GM21515 (cell line): ENCODE data around the gene KIR2DL3.
"Not testable (repeated sequence)": the region's sequence is repeated elsewhere in the genome, so short reads cannot be mapped to it uniquely, and the experiment has no call there.

Source experiments
- ATAC-seq: cut with Tn5 transposase; IDR thresholded peaks from one replicate; pipeline ENCODE4 v1.9.1; 2021; ENCODE audit not compliant: unreplicated experiment

Gene KIR2DL3

DNA sequence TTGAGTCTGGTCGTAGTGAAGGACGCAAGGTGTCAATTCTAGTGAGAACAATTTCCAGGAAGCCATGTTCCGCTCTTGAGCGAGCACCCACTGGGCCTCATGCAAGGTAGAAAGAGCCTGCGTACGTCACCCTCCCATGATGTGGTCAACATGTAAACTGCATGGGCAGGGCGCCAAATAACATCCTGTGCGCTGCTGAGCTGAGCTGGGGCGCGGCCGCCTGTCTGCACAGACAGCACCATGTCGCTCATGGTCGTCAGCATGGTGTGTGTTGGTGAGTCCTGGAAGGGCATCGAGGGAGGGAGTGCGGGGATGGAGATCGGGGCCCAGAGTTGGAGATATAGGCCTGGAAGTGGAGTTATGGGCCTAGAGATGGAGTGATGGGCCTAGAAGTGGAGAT, at the start of gene KIR2DL3:
Gene KIR2DL3 (plus strand): TSS at position 208 of the 400 bp plus-strand sequence. CDS start 33 bp downstream, at position 241.
- not testable (repeated sequence) for ATAC-seq

DNA sequence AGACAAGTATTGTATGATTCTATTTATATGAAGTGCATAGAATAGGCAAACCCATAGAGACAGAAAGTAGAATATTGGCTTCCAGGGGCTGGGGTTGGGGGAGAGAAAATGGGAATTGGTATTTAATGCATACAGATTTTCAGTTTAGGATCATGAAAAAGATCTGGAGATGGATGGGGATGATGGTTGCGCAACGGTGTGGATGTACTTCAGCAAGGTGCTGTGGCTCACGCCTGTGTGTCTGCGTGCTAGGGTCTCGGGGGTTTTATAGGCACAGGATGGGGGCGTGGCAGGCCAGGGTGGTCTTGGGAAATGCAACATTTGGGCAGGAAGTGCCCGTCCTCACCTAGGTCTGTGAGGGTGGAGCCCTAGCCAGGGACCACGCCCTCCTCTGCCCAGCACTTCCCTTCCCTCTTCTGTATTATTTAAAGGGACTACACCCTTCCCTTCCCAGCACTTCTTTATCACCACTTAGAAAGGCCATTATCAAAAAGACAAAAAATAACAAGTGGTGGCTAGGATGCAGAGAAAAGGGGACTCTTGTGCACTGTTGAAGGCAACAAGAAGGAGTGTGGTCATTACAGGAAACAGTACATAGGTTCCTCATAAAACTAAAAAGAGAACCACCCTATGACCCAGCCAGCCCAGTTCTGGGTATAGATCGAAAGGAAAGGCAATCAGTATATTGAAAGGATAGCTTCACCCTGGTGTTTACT, 46.6 kb upstream of the KIR2DL3 start:
- ATAC-seq = no peak

DNA sequence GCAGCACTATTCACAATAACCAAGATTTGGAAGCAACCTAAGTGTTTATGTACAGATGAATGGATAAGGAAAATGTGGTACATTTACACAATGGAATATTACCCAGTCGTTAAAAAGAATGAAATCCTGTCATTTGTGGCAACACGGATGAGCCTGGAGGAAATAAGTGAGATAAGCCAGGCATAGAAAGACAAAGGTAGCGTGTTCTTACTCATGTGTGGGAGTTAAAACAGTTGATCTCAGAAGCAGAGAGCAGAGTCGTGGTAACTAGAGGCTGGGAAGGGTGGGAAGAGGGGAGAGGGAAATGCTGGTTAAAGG, 46.1 kb upstream of the KIR2DL3 start:
- no peak for ATAC-seq

DNA sequence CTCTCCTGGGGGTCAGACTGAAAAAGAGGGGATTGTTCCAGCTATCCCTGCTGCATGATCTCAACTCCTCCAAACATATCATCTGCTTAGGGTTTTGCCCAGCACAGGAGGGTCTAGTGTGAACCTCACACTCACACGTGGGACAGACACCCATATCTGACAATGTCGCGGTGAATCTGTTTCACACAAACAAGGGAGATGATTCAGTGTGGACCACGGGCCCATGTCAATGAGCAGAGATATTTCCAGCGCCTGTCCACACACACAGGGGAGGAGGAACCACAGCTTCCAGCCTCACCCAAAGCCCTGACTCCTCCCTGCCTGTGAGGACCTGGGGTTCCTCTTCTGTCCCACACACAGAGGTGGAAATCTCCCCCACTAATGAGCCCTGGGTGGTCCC, 43.7 kb upstream of the KIR2DL3 start:
- ATAC-seq = no peak

DNA sequence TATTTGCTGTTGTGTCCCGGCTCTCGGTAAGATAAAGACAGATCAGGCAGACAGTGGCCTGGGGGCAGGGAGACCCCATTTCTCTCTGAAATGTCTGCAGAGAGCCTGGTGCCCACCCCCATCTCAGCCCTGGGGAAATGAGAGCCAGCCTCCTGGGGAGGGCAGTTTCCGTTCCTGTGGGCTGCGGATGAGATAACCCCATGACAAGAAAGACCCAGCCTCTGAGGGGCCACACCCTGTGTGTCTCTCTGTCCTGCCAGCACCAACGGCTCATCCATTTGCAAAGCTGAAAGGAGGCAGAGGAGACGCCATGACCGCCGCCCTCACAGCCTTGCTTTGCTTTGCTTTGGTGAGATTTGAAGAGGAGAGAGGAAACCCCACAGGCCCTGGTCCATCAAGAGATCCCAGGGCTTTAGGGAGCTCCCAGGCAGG, 42.2 kb upstream of the KIR2DL3 start:
- no peak for ATAC-seq

DNA sequence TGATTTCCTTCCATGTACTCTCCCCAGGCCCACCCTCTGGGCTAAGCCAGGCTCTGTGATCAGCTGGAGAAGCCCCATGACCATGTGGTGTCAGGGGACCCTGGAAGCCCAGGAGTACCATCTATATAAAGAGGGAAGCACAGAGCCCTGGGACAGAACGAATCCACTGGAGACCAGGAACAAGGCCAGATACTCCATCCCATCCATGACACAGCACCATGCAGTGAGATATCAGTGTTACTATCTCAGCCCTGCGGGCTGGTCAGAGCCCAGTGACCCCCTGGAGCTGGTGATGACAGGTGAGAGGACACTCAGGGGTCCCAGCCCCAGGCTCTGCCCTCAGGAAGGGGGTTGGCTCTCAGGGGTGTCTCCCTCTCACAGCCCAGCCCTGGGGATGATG, 41.5 kb upstream of the KIR2DL3 start:
- ATAC-seq = no peak

DNA sequence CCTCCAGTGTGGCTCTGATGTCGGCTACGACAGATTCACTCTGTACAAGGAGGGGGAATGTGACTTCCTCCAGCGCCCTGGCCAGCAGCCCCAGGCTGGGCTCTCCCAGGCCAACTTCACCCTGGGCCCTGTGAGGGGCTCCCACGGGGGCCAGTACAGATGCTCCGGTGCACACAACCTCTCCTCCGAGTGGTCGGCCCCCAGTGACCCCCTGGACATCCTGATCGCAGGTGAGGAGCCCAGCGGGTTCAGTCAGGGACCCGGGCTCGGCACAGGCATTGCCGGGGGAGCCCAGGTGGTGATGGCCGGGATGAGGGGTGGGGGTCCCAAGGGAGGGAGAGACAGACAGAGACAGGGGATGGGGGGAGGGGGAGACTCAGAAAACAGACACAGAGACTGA, 40.6 kb upstream of the KIR2DL3 start:
- not testable (repeated sequence) for ATAC-seq

DNA sequence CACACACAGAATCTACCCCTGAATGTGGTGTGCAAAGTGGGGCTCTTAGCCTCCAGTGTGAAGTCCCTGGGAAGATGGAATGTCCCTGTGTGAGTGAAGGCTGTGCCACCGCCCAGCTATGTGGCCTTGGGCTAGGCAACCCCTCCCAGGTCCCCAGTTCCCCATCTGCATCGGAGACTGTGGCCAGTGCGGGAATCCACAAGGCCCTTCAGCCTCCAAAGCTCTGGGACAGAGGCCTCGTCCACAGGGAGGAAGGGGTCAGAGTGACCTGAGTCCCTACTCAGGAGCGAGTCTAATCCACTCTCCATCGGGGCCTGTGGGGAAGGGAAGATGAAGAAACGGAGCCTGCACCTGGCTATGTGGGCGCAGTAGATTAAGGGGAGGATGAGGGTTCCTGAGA, 33.4 kb upstream of the KIR2DL3 start:
- ATAC-seq = no peak

DNA sequence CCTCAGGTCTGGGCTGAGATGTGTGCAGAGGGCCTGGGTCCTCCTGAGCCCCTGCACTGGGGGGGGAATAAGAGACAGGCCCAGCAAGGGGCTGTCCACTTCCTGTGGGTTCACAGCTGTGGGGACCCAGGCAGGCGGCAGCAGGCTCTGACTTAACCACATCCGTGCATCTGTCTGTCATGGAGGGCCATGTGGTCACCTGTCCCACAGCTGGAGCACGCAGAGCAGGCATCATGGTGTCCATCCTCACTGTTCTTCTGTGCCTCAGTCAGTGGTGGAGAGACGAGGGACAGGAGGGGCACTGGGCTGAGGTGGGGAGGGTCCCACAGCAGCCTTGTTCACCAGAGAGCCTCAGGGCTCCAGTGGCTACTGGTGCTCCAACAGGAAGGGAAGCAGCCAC, 30.4 kb upstream of the KIR2DL3 start:
- ATAC-seq = no peak

DNA sequence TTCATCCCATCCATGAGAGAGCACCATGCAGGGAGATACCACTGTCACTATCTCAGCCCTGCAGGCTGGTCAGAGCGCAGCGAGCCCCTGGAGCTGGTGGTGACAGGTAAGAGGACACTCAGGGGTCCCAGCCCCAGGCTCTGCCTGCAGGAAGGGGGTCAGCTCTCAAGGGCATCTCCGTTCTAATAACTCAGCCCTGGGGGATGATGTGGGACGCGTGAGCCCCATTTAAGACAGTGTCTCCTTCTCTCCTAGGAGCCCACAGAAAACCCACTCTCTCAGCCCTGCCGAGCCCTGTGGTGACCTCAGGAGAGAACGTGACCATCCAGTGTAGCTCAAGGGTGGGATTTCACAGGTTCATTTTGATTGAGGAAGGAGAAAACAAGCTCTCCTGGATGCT, 29.5 kb upstream of the KIR2DL3 start:
- ATAC-seq = no peak

DNA sequence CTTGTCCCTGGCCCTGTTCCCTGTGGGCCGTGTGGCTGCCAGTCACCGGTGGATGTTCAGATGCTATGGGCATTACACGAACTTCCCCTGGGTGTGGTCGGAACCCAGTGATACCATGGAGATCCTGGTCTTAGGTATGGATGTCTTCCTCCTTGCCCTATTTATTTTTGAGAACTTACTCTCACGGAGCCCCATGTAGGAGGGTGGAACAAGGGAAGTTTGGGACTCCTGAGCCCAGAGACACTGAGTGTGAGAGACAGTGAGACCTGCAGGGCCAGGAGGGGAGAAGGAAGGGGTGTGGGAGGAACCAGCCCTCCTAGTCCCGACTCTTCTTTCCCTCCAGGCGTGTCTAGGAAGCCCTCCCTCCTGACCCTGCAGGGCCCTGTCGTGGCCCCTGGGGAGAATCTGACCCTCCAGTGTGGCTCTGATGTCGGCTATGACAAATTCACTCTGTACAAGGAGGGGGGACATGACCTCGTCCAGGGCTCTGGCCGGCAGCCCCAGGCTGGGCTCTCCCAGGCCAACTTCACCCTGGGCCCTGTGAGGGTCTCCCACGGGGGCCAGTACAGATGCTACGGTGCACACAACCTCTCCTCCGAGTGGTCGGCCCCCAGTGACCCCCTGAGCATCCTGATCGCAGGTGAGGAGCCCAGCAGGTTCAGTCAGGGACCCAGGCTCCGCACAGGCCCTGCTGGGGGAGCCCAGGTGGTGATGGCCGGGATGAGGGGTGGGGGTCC, 28.9 kb upstream of the KIR2DL3 start:
- no peak for ATAC-seq

DNA sequence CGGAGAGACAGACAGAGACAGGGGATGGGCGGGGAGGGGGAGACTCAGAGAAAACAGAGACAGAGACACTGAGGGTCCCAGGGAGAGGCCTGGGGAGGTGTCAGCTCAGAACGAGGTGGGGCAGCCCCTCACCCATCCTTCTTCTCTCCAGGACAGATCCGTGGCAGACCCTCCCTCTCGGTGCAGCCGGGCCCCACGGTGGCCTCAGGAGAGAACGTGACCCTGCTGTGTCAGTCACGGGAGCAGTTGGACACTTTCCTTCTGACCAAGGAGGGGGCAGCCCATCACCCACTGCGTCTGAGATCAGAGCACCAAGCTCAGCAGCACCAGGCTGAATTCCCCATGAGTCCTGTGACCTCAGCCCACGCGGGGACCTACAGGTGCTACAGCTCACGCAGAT, 28.4 kb upstream of the KIR2DL3 start:
- not testable (repeated sequence) for ATAC-seq

DNA sequence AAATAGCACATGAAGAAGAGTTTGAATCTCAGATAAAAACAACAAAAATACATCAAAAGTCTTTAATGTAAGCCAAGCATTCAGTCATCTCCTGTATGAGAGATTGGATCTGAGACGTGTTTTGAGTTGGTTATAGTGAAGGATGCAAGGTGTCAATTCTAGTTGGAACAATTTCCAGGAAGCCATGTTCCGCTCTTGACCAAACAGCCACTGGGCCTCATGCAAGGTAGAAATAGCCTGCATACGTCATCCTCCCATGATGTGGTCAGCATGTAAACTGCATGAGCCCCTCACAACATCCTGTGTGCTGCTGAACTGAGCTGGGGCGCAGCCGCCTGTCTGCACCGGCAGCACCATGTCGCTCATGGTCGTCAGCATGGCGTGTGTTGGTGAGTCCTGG, 14.2 kb upstream of the KIR2DL3 start, which contains the start of gene KIR3DL3:
Gene KIR3DL3 (plus strand): TSS at position 301 of the 400 bp plus-strand sequence. CDS start 55 bp downstream, at position 356.
- ATAC-seq = no peak

DNA sequence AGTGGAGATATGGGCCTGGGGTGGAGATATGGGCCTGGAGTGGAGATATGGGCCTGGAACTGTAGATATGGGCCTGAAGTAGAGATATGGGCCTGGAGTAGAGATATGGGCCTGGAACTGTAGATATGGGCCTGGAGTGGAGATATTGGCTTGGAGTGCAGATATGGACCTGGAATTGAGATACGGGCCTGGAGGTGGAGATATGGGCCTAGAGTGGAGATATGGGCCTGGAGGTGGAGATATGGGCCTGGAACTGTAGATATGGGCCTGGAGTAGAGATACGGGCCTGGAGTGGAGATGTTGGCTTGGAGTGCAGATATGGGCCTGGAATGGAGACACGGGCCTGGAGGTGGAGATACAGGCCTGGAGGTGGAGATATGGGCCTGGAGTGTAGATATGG, 13.7 kb upstream of the KIR2DL3 start:
- no peak for ATAC-seq

DNA sequence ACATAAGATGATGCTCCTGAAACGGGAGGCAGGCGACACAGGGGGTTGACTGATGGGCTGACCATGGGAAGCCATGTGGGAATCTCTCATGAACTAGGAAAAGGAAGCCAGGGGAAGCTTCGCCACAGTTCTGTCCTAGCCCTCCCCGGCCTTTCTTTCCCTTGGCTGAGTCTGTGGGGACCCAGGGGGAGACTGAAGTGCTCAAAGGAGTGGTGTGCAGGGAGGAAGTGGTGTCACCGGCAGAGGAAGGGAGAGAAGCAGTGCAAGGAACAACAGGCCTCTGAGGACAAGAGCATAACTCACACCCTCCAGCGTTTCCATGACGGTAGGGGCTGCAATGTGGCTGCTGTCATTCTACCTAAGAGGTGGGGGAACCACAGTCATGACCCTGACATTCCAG, 13.0 kb upstream of the KIR2DL3 start:
- no peak for ATAC-seq

DNA sequence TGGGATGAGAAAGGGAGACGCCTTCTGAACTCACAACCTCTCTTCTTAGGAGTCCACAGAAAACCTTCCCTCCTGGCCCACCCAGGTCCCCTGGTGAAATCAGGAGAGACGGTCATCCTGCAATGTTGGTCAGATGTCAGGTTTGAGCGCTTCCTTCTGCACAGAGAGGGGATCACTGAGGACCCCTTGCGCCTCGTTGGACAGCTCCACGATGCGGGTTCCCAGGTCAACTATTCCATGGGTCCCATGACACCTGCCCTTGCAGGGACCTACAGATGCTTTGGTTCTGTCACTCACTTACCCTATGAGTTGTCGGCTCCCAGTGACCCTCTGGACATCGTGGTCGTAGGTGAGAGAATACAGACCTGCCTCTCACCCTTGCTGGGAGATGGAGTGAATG, 10.8 kb upstream of the KIR2DL3 start:
- no peak for ATAC-seq

DNA sequence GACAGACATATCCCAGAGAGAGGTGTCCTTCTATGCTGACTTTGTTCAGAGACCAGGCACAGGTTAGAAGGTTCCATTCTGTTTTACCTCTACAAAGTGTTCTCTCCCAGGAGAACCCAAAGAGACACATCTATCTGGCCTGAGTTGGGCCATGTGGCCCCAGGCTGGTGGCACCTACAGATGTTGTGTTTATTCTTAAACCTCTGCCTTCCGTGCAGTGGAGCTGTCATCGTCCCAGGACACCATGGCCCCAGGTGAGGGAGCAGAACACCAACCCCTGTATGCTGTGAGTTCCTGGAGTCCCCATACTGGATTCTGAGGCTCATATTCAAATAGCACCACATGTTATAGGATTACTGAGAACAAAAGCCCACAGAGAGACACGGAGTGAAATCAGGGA, 10.1 kb upstream of the KIR2DL3 start:
- ATAC-seq = no peak

DNA sequence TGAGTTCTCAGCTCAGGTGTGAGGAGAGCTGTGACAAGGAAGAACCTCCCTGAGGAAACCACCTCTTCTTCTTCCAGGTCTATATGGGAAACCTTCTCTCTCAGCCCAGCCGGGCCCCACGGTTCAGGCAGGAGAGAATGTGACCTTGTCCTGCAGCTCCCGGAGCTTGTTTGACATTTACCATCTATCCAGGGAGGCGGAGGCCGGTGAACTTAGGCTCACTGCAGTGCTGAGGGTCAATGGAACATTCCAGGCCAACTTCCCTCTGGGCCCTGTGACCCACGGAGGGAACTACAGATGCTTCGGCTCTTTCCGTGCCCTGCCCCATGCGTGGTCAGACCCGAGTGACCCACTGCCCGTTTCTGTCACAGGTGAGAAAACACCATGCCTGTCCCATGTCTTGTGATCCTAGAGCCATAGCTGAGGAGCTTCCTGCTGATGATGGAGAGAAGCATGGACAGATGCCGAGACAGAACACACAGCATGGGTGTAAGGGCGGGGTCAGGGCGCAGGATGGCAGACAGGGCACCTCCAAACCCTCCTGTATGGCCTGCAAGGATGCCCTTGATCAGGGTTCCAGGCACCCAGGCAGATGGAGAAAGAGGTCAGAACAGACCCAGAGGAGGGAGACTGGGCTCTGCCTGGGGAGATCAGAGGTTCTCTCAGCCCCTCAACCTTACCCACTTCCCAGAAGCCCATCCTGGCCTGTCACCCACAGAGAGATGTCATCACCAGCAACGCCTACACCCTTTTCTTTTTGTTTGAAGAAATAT, 8.7 kb upstream of the KIR2DL3 start:
- ATAC-seq = no peak

DNA sequence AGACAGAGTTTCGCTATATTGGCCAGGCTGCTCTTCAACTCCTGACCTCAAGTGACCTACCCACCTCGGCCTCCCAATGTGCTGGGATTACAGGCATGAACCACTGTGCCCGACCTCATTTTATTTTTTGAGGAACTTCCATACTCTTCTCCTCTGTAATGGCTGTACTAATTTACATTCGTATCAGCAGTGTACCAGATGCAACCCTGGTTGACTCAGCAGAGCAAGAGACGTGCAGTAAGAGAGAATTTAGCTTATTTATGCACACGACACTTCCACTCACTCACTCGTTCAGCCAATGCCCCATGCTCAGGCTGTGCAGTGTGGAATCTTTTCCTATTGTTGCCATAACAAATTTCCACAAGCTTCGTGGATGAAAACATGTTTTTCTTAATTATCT, 7.1 kb upstream of the KIR2DL3 start:
- ATAC-seq = no peak

DNA sequence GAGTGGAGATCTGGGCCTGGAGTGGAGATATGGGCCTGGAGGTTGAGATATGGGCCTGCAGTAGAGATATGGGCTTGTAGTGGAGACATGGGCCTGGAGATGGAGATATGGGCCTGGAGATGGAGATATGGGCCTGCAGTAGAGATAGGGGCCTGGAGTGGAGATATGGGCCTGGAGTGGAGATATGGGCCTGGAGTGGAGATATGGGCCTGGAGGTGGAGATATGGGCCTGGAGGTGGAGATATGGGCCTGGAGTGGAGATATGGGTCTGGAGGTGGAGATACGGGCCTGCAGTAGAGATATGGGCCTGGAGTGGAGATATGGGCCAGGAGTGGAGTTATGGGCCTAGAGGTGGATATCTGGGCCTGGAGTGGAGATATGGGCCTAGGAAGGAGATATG, 402 bp downstream of the KIR2DL3 start:
- ATAC-seq = no peak

DNA sequence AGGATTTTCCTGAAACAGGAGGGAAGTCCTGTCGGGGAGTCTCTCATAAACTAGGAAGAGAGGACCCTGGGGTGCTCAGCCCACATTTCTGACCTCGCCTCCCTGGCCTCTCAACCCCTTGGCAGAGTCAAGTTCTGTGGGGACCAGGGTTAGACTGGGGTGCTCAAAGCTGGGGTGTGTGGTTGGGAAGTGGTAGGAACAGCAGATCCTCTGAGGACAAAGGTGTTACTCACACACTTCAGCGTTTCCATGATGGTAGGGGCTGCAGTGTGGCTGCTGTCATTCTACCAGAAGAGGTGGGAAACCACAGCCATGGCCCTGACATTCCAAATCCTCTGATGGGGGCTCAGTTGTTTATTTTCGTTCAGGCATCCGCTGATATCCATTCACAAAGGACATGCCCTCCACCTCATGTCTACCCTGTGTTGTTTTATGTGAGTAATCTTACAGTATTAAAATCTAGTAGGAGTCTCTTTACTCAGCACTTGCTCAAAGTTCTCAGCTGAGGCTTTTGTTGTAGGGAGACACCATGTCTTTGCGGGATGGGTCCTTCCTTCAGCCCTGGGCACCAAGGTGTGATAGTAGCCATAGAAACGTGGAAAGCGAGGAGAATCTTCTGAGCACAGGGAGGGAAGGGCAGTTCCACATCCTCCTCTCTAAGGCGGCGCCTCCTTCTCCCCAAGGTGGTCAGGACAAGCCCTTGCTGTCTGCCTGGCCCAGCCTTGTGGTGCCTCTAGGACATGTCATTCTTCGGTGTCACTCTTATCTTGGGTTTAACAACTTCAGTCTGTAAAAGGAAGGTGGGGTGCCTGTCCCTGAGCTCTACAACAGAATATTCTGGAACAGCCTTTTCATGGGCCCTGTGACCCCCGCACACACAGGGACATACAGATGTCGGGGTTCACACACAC, 1.5 kb downstream of the KIR2DL3 start:
- ATAC-seq = no peak
